GM12864 (cell line): ENCODE data around the gene TMTC2.

Source experiments
- DNase-seq: peaks from one replicate; pipeline ENCODE4 v3.0.0-alpha.2; 2011; ENCODE audit warnings: low read depth
- H3K4me3 ChIP-seq: 2 replicates; pipeline ENCODE4 v1.5.1; 2011; ENCODE audit warnings: mild to moderate bottlenecking, low read depth, low read length, control low read depth
- CTCF ChIP-seq: IDR thresholded peaks from 2 replicates; pipeline ENCODE4 v1.5.1; 2011; ENCODE audit warnings: low read depth, mild to moderate bottlenecking, moderate library complexity, low read length, control low read depth, inconsistent platforms; ENCODE audit errors: missing control alignments

The TMTC2 gene

DNA sequence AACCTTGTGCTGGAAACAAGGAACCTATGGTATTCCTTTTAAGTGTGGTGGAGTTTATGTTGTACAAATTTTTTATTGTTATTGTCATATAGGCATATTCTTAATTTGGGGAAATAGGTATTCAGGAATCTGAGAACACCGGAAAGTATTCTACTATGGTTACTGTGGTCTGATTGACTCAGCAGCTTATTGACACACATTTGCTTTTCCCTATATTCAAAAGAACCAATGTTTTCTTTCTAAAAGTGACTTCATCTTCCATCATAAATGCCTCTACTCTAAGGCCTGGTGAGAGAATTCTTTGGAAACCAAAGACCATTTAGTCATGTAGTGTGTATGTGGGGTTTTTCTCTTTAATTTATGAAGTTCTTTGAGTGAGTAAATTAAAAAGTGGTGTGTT is 474.8 kb downstream of the TMTC2 start:
- H3K4me3 ChIP-seq, result no peak overlapping the region
- DNase-seq, result no peak
- no peak for TF ChIP-seq CTCF

GRCh38 chr12:83168751-83169150 is 482.0 kb downstream of the TMTC2 start:
- no peak overlapping the region for H3K4me3 ChIP-seq
- DNase-seq, result no peak
- no peak for TF ChIP-seq CTCF

GRCh38 chr12:83172441-83172840 is 485.7 kb downstream of the TMTC2 start:
- no peak for DNase-seq
- TF ChIP-seq CTCF, result no peak
- H3K4me3 ChIP-seq, result no peak overlapping the region

GRCh38 chr12:83172866-83173649 is 486.4 kb downstream of the TMTC2 start:
- no peak for DNase-seq
- no peak for TF ChIP-seq CTCF
- H3K4me3 ChIP-seq, result no peak overlapping the region

DNA sequence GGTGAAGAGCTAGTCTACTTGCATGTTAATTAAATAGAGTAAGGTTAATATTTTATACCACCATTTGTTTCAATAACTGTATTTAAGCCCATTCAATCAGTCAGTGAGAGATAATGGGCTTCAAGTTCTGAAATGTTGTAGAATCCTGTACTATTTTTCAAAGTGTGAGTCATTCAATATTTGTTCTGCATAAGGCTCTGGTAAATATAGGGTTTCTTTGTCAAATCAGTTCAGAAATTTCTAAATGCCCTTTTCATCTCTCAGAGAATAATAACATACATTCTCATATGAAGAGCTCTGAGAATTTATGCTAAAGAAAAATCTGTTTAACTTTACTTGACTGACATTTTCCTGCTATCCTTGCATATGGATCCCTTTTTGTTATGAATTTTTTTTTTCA is 493.3 kb downstream of the TMTC2 start:
- TF ChIP-seq CTCF, result no peak
- H3K4me3 ChIP-seq, result no peak overlapping the region
- no peak for DNase-seq

DNA sequence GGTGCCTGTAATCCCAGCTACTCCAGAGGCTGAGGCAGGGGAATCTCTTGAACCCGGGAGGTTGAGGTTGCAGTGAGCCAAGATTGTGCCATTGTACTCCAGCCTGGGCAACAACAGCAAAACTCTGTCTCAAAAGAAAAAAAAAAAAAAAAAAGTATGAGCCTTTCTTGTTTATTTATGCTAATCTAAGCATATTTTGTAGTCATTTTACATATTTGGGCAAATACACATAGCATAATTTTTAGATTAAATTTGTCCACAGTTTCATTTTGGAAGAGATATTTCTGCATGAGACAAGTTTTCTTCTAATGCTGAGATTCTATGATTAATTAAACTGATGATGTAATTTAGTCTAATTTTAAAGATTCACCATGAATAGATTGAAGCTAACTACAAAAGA is 494.4 kb downstream of the TMTC2 start:
- no peak overlapping the region for H3K4me3 ChIP-seq
- no peak for DNase-seq
- TF ChIP-seq CTCF, result no peak

DNA sequence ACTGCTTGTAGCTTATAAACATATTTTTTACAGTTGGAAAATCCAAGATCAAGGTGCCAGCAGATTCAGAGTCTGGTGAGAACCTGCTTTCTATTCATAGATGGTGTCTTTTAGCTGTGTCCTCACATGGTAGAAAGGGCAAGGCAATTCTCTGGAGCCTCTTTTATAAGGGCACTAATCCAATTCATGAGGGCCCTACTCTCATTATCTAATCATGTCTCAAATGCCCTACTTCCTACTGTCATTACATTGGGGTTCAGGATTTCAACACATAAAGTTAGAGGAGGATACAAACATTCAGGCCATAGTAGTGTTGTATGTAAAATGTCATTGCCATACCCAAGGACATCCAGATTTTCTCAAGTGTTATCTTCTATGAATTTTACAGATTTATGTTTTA is 496.4 kb downstream of the TMTC2 start:
- no peak for DNase-seq
- no peak overlapping the region for H3K4me3 ChIP-seq
- no peak for TF ChIP-seq CTCF
